Smooth muscle cell (in vitro differentiated cells): ENCODE data around the gene ASPHD1. TPM values are rescaled to one million over a fixed set of nuclear protein-coding genes. Genes with fewer than 3 reads are reported as not detected.

Source experiments
- DNase-seq: peaks from one replicate; lab custom pipeline; 2025; ENCODE audit not compliant: unreplicated experiment; lab: John Stamatoyannopoulos, UW
- H2AFZ ChIP-seq: fragments of 200-600 bp; sonication (generic); 2 replicates; pipeline ENCODE4 v1.6.0; 2016; ENCODE audit warnings: antibody characterized with exemption, low read depth, mild to moderate bottlenecking
- H3F3A ChIP-seq: fragments of 200-600 bp; sonication (generic); 2 replicates; pipeline ENCODE4 v1.6.0; 2017; ENCODE audit warnings: antibody characterized with exemption, low read depth
- H3K27ac ChIP-seq: fragments of 200-600 bp; sonication (generic); 2 replicates; pipeline ENCODE4 v1.5.1; 2016; ENCODE audit warnings: low read depth, mild to moderate bottlenecking
- H3K27me3 ChIP-seq: fragments of 200-600 bp; sonication (generic); 2 replicates; pipeline ENCODE4 v1.6.1; 2016; ENCODE audit warnings: low read depth, mild to moderate bottlenecking
- H3K36me3 ChIP-seq: fragments of 200-600 bp; sonication (generic); 2 replicates; pipeline ENCODE4 v1.5.1; 2016; ENCODE audit warnings: low read depth
- H3K4me1 ChIP-seq: fragments of 200-600 bp; sonication (generic); 2 replicates; pipeline ENCODE4 v1.5.1; 2016; ENCODE audit warnings: low read depth
- H3K4me2 ChIP-seq: fragments of 200-600 bp; sonication (generic); 2 replicates; pipeline ENCODE4 v1.6.0; 2016; ENCODE audit warnings: mild to moderate bottlenecking
- H3K4me3 ChIP-seq: fragments of 200-600 bp; sonication (generic); 2 replicates; pipeline ENCODE4 v1.5.1; 2016; ENCODE audit warnings: mild to moderate bottlenecking
- H3K79me2 ChIP-seq: fragments of 200-600 bp; sonication (generic); 2 replicates; pipeline ENCODE4 v1.6.0; 2016; ENCODE audit warnings: low read depth, mild to moderate bottlenecking
- H3K9ac ChIP-seq: fragments of 200-600 bp; sonication (generic); 2 replicates; pipeline ENCODE4 v1.6.0; 2016; ENCODE audit warnings: low read depth
- H3K9me3 ChIP-seq: fragments of 200-600 bp; sonication (generic); replicated peaks from 2 replicates; pipeline ENCODE4 v1.5.1; 2016; ENCODE audit warnings: low read depth
- H4K20me1 ChIP-seq: fragments of 200-600 bp; sonication (generic); 2 replicates; pipeline ENCODE4 v1.6.0; 2016; ENCODE audit warnings: low read depth
- WGBS: methylation state at CpG from one replicate; pipeline ENCODE4 v1.1.7; 2016; ENCODE audit warnings: low lambda C conversion rate; 5-methylcytosine and 5-hydroxymethylcytosine counted together
- polyA plus RNA-seq: library from polyadenylated mRNA; unstranded; fragments of >200 nt; fragmentation: Nextera tagmentation; extraction: Ambion mirVana; gene quantifications from 2 replicates; pipeline ENCODE4 v1.2.1, GENCODE V29; 2016
- total RNA-seq: library from RNA; depleted of rRNA; stranded (reverse); fragments of >200 nt; gene quantifications from 2 replicates; pipeline ENCODE4 v1.2.3, GENCODE V29; 2014
- TF ChIP-seq, protein P1 (sequence below): fragments of 200-600 bp; sonication (generic); IDR thresholded peaks from 2 replicates; pipeline ENCODE4 v1.5.1; 2017; ENCODE audit warnings: borderline replicate concordance, mild to moderate bottlenecking, antibody characterized with exemption; ENCODE audit not compliant: insufficient read depth, poor library complexity, severe bottlenecking

Gene ASPHD1
- total and polyA plus RNA-seq, 2 experiments from 2014 or later = 4.1 to 28.8 TPM

DNA sequence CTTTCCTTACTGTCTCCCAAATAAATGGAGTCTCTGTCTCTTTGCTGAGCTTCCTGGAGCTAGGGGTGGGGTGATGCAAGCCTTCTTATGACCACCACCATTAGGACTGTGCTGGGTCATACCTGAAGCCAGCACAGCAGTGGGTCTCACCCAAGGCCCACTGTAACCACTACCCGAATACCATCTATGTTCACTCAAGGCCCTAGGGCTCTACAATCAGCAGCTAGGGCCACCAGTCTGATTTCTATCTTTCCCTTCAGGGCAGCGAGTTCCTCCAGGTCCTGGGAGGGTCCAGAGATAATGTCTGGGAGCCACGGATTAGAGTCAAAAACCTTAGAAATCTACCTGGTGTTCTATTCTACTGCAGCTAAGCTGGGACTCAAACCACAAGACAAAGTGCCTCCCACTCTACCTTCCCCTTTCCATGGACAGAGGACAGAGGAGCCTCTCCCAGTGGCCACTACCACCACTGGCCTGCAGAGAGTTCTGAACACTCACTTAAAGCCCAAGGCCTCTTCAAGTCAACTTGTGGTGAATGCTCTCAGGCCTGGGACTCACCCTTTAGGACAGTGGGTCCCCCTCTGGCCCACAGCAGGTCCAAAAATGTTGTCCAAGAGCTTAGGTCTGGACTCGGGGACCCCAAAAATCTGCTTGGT, 50.6 kb downstream of the ASPHD1 start:
- no peaks in the 10 kb centered on the region for H3K4me1 ChIP-seq
- no peak for DNase-seq
- no peaks in the 10 kb centered on the region for H3K36me3 ChIP-seq
- TF ChIP-seq, protein P1, sequence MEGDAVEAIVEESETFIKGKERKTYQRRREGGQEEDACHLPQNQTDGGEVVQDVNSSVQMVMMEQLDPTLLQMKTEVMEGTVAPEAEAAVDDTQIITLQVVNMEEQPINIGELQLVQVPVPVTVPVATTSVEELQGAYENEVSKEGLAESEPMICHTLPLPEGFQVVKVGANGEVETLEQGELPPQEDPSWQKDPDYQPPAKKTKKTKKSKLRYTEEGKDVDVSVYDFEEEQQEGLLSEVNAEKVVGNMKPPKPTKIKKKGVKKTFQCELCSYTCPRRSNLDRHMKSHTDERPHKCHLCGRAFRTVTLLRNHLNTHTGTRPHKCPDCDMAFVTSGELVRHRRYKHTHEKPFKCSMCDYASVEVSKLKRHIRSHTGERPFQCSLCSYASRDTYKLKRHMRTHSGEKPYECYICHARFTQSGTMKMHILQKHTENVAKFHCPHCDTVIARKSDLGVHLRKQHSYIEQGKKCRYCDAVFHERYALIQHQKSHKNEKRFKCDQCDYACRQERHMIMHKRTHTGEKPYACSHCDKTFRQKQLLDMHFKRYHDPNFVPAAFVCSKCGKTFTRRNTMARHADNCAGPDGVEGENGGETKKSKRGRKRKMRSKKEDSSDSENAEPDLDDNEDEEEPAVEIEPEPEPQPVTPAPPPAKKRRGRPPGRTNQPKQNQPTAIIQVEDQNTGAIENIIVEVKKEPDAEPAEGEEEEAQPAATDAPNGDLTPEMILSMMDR = no peak
- peaks cover 2% of the 10 kb centered on the region for H3F3A ChIP-seq
- no peaks in the 10 kb centered on the region for H3K9me3 ChIP-seq
- WGBS = 93% methylated on average over 4 of the region's 4 CpGs
- H3K4me3 ChIP-seq = no peak overlapping the region
- no peak overlapping the region for H3K27ac ChIP-seq
- H3K4me2 ChIP-seq = no peak overlapping the region
- no peak overlapping the region for H2AFZ ChIP-seq
- H3K9ac ChIP-seq = no peak overlapping the region
- no peaks in the 10 kb centered on the region for H3K79me2 ChIP-seq
- H3K27me3 ChIP-seq = no peaks in the 10 kb centered on the region
- no peaks in the 10 kb centered on the region for H4K20me1 ChIP-seq

DNA sequence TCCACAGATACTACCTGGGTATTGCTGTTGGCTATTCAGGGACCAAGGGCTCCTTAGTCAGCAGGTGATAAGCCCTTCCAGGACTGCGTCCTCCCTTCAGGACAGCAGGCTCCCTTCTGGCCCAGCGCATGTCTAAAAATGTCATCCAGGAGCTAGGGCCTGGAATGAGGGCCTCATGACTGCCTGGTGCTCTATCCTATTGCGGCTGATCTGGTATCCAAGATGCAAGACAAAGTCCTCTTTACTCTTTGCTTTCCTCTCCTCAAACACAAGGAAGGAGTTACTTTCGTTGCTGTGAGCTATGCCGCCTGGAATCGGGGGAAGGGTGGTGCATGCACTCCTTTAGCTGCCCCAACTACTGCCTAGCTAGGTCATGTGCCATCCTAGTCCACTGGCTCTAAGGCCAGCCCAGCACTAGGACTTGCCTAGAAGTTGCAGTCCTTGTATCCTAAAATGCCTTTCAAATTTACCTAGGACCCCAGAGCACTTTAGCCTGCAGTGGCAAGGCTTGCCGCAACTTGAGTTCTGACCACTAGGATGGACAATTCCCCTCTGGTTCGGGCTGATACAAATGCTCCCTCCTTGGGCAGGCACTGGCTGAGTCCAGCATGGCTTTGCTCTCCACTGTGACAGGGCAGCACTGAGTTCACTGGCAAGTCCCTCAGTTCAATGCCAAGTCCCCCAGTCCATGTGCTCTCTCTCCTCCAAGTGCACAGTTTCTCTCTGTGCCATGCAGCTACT, 51.5 kb downstream of the ASPHD1 start:
- TF ChIP-seq, protein P1 = no peak
- H3K9me3 ChIP-seq = no peaks in the 10 kb centered on the region
- H2AFZ ChIP-seq = no peak overlapping the region
- H3F3A ChIP-seq = no peaks in the 10 kb centered on the region
- H3K9ac ChIP-seq = no peak overlapping the region
- H3K79me2 ChIP-seq = no peaks in the 10 kb centered on the region
- no peaks in the 10 kb centered on the region for H3K27me3 ChIP-seq
- H4K20me1 ChIP-seq = no peaks in the 10 kb centered on the region
- H3K4me3 ChIP-seq = no peak overlapping the region
- no peaks in the 10 kb centered on the region for H3K36me3 ChIP-seq
- no peak overlapping the region for H3K27ac ChIP-seq
- no peak overlapping the region for H3K4me2 ChIP-seq
- DNase-seq = no peak
- 88% methylated on average over 8 of the region's 8 CpGs for WGBS
- no peaks in the 10 kb centered on the region for H3K4me1 ChIP-seq

Other genes with a start within 250 kb of the ASPHD1 start
- gene SPN, start 237.2 kb upstream of the ASPHD1 start, total RNA-seq = not detected in 2 replicates
- gene SPN, start 237.2 kb upstream of the ASPHD1 start, polyA plus RNA-seq = not detected in 2 replicates
- gene QPRT, start 221.3 kb upstream of the ASPHD1 start, total RNA-seq = 67.4 and 69.6 TPM in 2 replicates
- gene QPRT, start 221.3 kb upstream of the ASPHD1 start, polyA plus RNA-seq = 152 and 196 TPM in 2 replicates
- not detected in 2 replicates for gene C16orf54, start 154.5 kb upstream of the ASPHD1 start, total RNA-seq
- not detected in 2 replicates for gene C16orf54, start 154.5 kb upstream of the ASPHD1 start, polyA plus RNA-seq
- gene ZG16, start 122.2 kb upstream of the ASPHD1 start, total RNA-seq = not detected in 2 replicates
- gene ZG16, start 122.2 kb upstream of the ASPHD1 start, polyA plus RNA-seq = not detected in 2 replicates
- 16.0 and 19.8 TPM in 2 replicates for gene KIF22, start 109.7 kb upstream of the ASPHD1 start, total RNA-seq
- 33.5 and 35.7 TPM in 2 replicates for gene KIF22, start 109.7 kb upstream of the ASPHD1 start, polyA plus RNA-seq
- 77.2 and 104 TPM in 2 replicates for gene MAZ, start 94.0 kb upstream of the ASPHD1 start, total RNA-seq
- 215 and 229 TPM in 2 replicates for gene MAZ, start 94.0 kb upstream of the ASPHD1 start, polyA plus RNA-seq
- 12.2 and 25.9 TPM in 2 replicates for gene PRRT2, start 88.3 kb upstream of the ASPHD1 start, total RNA-seq
- 12.2 and 20.1 TPM in 2 replicates for gene PRRT2, start 88.3 kb upstream of the ASPHD1 start, polyA plus RNA-seq
- gene PAGR1, start 84.3 kb upstream of the ASPHD1 start, total RNA-seq = 15.6 and 21.1 TPM in 2 replicates
- 34.5 and 44.8 TPM in 2 replicates for gene PAGR1, start 84.3 kb upstream of the ASPHD1 start, polyA plus RNA-seq
- 47.5 and 57.4 TPM in 2 replicates for gene MVP, start 80.0 kb upstream of the ASPHD1 start, total RNA-seq
- gene MVP, start 80.0 kb upstream of the ASPHD1 start, polyA plus RNA-seq = 110 and 123 TPM in 2 replicates
- gene CDIPT, start 37.3 kb upstream of the ASPHD1 start, total RNA-seq = 61.4 and 63.2 TPM in 2 replicates
- 90.7 and 118 TPM in 2 replicates for gene CDIPT, start 37.3 kb upstream of the ASPHD1 start, polyA plus RNA-seq
- gene SEZ6L2, start 938 bp upstream of the ASPHD1 start, total RNA-seq = 23.8 and 178 TPM in 2 replicates
- 37.5 and 46.1 TPM in 2 replicates for gene SEZ6L2, start 938 bp upstream of the ASPHD1 start, polyA plus RNA-seq
- gene KCTD13, start 25.7 kb downstream of the ASPHD1 start, total RNA-seq = 8.0 and 16.3 TPM in 2 replicates
- gene KCTD13, start 25.7 kb downstream of the ASPHD1 start, polyA plus RNA-seq = 23.6 and 30.5 TPM in 2 replicates
- 99.2 and 107 TPM in 2 replicates for gene TMEM219, start 61.6 kb downstream of the ASPHD1 start, total RNA-seq
- gene TMEM219, start 61.6 kb downstream of the ASPHD1 start, polyA plus RNA-seq = 176 and 186 TPM in 2 replicates
- gene TAOK2, start 73.4 kb downstream of the ASPHD1 start, total RNA-seq = 26.2 and 26.8 TPM in 2 replicates
- gene TAOK2, start 73.4 kb downstream of the ASPHD1 start, polyA plus RNA-seq = 26.0 TPM in 2 replicates
- 11.3 and 17.0 TPM in 2 replicates for gene HIRIP3, start 95.1 kb downstream of the ASPHD1 start, total RNA-seq
- 13.2 and 13.9 TPM in 2 replicates for gene HIRIP3, start 95.1 kb downstream of the ASPHD1 start, polyA plus RNA-seq
- gene INO80E, start 95.8 kb downstream of the ASPHD1 start, total RNA-seq = 92.2 and 181 TPM in 2 replicates
- 17.7 and 19.3 TPM in 2 replicates for gene INO80E, start 95.8 kb downstream of the ASPHD1 start, polyA plus RNA-seq
- 0.09 TPM in 1 of 2 replicates, not detected in the other for gene DOC2A, start 110.5 kb downstream of the ASPHD1 start, total RNA-seq
- gene DOC2A, start 110.5 kb downstream of the ASPHD1 start, polyA plus RNA-seq = not detected in 2 replicates
- not detected in 2 replicates for gene C16orf92, start 122.7 kb downstream of the ASPHD1 start, total RNA-seq
- gene C16orf92, start 122.7 kb downstream of the ASPHD1 start, polyA plus RNA-seq = not detected in 2 replicates
- 0.45 TPM in 1 of 2 replicates, not detected in the other for gene TLCD3B, start 130.8 kb downstream of the ASPHD1 start, total RNA-seq
- gene TLCD3B, start 130.8 kb downstream of the ASPHD1 start, polyA plus RNA-seq = 0.48 and 1.3 TPM in 2 replicates
- 1,112 and 1,146 TPM in 2 replicates for gene ALDOA, start 165.3 kb downstream of the ASPHD1 start, total RNA-seq
- gene ALDOA, start 165.3 kb downstream of the ASPHD1 start, polyA plus RNA-seq = 2,844 and 2,856 TPM in 2 replicates
- gene PPP4C, start 175.5 kb downstream of the ASPHD1 start, total RNA-seq = 90.2 and 111 TPM in 2 replicates
- gene PPP4C, start 175.5 kb downstream of the ASPHD1 start, polyA plus RNA-seq = 208 and 224 TPM in 2 replicates
- gene TBX6, start 191.4 kb downstream of the ASPHD1 start, total RNA-seq = 0.13 and 2.0 TPM in 2 replicates
- 0.50 and 1.6 TPM in 2 replicates for gene TBX6, start 191.4 kb downstream of the ASPHD1 start, polyA plus RNA-seq
- gene YPEL3, start 195.7 kb downstream of the ASPHD1 start, total RNA-seq = 32.3 and 37.5 TPM in 2 replicates
- 65.9 and 81.1 TPM in 2 replicates for gene YPEL3, start 195.7 kb downstream of the ASPHD1 start, polyA plus RNA-seq
- gene GDPD3, start 213.0 kb downstream of the ASPHD1 start, total RNA-seq = 0.85 TPM in 1 of 2 replicates, not detected in the other
- 13.4 and 17.1 TPM in 2 replicates for gene GDPD3, start 213.0 kb downstream of the ASPHD1 start, polyA plus RNA-seq
- 34.4 and 60.3 TPM in 2 replicates for gene MAPK3, start 222.7 kb downstream of the ASPHD1 start, total RNA-seq
- 20.3 and 22.3 TPM in 2 replicates for gene MAPK3, start 222.7 kb downstream of the ASPHD1 start, polyA plus RNA-seq